ENCODE results near the gene ASNS.
"Not testable (repeated sequence)": the region's sequence is repeated elsewhere in the genome, so short reads cannot be mapped to it uniquely, and the experiment has no call there.

The ASNS gene
- total RNA-seq = 1.7 to 4.4 (median 3.1) reads per million in 4 donors

GRCh38 chr7:97872025-97872669 lies at the start of gene ASNS:
TSS of gene ASNS (minus strand) at chr7:97872408. CDS start at chr7:97869156, 3,252 bp downstream.
- DNase-seq = peak; percentile 58 to 96 (median 71)

- DNase-seq = not testable (repeated sequence)
Measured at GRCh38 chr7:97921254-97921653, 49.0 kb upstream of the ASNS start.

GRCh38 chr7:97915267-97915666 lies 43.1 kb upstream of the ASNS start:
- DNase-seq = peak in 1 of 5 donors; percentile 13

GRCh38 chr7:97912294-97912693 lies 40.1 kb upstream of the ASNS start:
- DNase-seq = not testable (repeated sequence)

DNA sequence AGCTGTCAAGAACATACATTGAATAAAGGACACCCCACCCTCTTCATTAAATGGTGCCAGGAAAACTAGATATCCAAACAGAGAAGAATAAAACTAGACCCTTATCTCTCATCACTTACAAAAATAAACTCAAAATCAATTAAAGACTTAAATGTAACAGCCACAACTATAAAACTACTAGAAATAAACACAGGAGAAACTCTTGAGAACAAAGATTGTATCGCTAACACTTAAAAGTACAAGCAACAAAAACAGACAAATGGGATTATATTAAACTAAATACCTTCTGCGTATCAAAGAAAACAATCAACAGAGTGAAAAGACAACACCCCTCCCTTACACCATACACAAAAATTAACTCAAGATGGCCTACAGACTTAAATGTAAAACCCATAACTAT lies 24.7 kb upstream of the ASNS start:
- DNase-seq = not testable (repeated sequence)

DNA sequence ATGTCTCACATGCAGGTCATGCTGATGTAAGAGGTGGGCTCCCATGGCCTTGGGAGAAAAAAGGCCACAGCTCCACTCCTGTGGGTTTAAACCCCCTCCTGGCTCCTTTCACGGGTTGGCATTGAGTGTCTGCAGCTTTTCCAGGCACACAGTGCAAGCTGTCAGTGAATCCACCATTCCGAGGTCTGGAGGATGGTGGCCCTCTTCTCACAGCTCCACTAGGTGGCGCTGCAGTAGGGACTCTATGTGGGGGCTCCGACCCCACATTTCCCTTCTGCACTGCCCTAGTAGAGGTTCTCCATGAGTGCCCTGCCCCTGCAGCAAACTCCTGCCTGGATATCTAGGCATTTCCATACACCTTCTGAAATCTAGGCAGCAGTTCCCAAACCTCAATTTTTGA lies 19.5 kb upstream of the ASNS start:
- not testable (repeated sequence) for DNase-seq

GRCh38 chr7:97879527-97879926 lies 7.3 kb upstream of the ASNS start:
- DNase-seq = not testable (repeated sequence)

DNA sequence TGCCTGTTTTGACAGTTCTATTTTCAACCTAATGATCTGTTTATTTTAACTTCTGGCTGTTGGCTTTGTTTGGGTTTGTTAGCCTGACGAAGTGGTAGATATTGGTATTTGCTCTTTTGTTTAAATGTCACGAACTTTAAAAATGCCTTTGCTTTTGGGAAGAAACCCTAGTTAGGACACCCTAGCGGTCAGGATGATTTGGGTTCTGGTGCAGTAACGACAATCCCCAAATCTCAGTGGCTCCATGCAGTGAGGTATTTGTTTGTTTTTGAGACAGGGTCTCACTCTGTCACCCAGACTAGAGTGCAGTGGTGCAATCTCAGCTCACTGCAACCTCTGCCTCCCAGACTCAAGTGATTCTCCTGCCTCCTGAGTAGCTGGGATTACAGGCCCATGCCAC lies 2.7 kb upstream of the ASNS start:
- DNase-seq = not testable (repeated sequence)

- no peak for DNase-seq
Measured at GRCh38 chr7:97873606-97874005, 1.4 kb upstream of the ASNS start.

GRCh38 chr7:97871659-97872024 lies 566 bp downstream of the ASNS start:
- DNase-seq = peak in 4 of 5 donors; percentile 6 to 16 (median 12)

GRCh38 chr7:97868788-97869187 lies 3.4 kb downstream of the ASNS start:
- DNase-seq = no peak

DNA sequence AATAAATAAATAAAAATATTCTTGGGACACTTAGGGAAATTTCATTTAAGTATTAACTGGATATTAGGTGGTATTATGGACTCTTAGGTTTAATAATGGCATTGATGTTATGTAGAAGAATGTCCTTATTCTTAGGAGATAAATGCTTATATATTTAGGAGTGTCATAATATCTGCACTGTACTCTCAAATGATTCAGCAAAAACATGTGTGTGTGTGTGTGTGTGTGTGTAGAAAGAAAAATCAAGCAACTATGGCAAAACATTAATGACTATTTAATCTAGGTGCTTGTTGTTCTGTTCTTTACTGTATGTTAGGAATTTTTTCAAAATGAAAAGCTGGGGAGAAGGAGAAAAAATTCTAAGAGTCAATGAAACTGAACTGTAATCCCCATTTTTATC lies 3.9 kb downstream of the ASNS start:
- DNase-seq = no peak

GRCh38 chr7:97865104-97865503 lies 7.1 kb downstream of the ASNS start:
- no peak for DNase-seq

DNA sequence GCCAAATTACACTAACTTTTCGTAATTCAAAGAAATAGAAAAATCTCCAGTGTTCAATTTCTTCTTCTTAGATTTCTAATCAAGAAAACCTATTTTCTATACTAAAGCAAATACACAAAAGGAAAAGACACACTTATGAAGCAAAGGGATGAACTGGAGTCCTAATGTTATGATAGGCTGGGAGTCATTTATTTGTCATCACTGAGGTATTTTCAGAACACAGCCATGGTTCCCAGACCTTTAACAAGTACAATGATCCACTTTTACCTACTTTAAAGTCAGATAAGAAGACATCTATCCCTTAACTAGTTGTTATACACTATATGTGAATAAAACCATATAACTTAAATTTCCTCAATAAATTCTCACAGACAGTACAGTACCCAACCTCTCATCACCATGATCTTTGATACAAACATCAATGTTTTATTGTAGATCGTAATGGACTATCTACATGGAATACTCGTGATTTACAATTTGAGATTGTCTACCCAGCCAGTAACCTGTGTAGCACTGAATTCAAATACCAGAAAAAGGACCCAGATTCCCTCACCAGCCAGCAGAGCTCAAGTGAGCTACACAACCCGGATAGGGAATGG lies 12.5 kb downstream of the ASNS start:
- no peak for DNase-seq

GRCh38 chr7:97858221-97858620 lies 14.0 kb downstream of the ASNS start:
- DNase-seq = no peak

DNA sequence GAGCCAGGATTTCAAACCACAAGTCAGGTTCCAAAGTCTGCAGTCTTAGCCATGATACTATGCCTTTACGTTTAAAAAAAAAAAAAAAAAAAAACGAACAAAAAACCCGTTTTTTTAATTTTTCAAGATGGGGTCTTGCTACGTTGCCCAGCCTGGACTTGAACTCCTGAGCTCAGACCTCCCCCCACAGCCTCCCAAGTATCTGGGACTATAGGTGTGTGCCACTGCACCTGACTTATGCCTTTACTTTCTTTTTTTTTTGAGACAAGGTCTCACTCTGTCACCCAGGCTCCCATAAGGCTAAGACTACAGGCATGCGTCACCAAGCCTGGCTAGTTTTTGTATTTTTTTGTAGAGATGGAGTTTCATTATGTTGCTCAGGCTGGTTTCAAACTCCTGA lies 14.7 kb downstream of the ASNS start:
- DNase-seq = no peak

DNA sequence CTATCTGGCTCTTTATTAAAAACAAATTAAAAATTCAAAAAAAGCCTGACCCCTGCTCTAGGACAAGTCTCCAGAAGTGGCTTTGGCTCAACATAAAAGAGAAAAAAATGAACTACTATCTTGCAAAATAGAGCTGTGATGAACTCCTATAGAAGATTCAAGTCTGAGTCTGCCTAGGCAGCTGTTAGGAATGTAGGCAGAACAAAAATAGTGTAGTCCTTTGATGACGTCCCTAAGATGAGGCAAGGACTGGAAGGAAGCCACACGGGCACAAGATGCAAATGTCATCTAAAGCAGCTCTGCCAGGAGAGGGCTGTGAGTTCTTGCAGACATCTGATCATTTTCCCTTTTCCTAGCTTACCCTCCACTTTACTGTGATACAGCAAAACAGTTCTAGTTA lies 20.5 kb downstream of the ASNS start:
- no peak for DNase-seq

DNA sequence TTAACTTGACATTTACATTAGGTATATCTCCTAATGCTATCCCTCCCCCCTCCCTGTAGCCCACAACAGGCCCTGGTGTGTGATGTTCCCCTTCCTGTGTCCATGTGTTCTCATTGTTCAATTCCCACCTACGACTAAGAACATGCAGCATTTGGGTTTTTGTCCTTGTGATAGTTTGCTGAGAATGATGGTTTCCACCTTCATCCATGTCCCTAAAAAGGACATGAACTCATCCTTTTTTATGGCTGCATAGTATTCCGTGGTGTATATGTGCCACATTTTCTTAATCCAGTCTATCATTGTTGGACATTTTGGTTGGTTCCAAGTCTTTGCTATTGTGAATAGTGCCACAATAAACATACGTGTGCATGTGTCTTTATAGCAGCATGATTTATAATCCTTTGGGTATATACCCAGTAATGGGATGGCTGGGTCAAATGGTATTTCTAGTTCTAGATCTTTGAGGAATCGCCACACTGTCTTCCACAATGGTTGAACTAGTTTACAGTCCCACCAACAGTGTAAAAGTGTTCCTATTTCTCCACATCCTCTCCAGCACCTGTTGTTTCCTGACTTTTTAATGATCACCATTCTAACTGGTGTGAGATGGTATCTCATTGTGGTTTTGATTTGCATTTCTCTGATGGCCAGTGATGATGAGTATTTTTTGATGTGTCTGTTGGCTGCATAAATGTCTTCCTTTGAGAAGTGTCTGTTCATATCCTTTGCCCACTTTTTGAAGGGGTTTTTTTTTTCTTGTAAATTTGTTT lies 21.8 kb downstream of the ASNS start:
- not testable (repeated sequence) for DNase-seq

DNA sequence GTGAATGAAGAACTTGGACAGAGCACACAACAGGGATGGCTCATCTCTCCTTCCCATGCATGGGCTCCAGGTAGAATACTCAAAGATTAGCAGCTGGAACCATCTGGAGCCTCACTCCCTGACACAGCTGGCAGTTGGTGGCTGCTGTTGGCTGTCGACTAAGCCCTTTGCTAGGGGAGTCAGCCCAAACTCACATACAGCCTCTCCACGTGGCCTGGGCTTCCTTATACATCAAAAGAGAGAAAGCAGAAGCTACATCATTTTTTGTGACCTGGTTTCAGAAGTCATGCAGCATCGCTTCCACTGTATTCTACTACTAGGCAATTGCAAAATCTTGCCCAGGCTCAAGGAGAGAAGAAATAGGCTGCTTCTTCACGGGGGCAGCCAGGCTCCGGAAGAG lies 24.4 kb downstream of the ASNS start:
- no peak for DNase-seq

DNA sequence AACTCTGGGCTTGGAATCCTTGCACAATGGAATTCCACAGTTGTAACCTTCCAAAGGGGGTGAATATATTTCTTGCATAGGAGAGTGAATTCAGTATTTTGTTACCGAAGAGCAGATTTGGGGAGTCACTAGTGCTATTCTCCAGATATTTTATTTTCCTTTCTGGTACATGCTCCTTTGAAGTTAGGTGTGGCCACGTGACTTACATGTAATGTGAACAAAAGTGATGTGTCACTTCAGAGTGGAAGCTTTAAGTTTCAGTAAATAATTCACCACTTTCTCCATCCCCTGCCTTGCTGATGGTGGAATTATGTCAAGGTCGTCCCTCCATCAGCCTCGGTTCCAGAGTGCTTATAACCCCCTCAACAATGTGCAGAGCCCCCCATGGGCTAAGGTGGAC lies 25.3 kb downstream of the ASNS start:
- DNase-seq = no peak

DNA sequence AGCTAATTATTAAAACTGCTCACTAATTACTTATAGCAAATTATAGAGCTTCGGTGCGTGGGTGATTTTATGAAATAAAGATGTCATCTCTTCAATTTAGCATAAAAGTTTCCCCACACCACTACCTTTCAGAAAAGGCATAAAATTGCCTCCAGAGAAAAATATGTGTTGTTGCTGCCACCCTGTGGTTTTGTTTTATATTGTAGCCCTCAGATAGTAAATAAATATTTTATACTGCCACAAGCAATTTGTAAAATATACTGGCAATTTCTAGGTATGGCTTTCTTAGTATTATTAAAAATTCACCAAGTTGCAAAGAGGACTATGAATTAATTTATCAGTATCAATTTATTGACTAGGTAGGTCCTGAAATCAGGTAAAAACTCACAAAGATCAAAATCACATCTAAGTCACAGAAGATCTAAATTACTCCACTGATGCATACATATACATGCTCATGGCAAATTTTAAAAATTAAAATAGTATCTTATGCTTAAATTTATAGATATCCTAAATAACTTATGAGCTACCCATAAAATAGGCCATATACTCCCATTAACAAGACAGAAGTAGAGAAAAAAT lies 26.5 kb downstream of the ASNS start:
- peak in 1 of 5 donors; percentile 7 for DNase-seq

DNA sequence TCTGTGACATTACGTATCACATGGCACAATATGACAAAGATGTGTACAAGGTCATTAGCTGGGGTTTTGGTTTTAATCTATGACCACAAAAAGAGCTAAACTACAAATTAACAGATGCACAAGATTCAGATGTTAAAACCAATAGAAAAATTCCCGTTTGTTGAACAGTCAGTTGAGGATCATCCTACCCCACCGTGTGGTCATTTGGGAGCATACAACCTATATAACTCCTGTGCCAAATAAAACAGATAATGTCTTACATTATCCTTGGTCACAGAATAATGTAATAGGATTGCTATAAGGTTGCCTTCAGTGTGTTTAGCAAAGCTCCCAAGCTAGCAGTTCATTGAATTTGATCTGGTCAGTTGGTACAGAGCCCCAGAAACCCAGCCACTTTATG lies 28.2 kb downstream of the ASNS start:
- DNase-seq = no peak

GRCh38 chr7:97842772-97843345 lies 29.3 kb downstream of the ASNS start:
- no peak for DNase-seq
